Measurements from ENCODE around the gene PTK7. TPM values are rescaled to one million over a fixed set of nuclear protein-coding genes. Genes with fewer than 3 reads are reported as not detected.

The PTK7 gene
- total RNA-seq, 1 donor from 2014 or later: 37.3 TPM

DNA sequence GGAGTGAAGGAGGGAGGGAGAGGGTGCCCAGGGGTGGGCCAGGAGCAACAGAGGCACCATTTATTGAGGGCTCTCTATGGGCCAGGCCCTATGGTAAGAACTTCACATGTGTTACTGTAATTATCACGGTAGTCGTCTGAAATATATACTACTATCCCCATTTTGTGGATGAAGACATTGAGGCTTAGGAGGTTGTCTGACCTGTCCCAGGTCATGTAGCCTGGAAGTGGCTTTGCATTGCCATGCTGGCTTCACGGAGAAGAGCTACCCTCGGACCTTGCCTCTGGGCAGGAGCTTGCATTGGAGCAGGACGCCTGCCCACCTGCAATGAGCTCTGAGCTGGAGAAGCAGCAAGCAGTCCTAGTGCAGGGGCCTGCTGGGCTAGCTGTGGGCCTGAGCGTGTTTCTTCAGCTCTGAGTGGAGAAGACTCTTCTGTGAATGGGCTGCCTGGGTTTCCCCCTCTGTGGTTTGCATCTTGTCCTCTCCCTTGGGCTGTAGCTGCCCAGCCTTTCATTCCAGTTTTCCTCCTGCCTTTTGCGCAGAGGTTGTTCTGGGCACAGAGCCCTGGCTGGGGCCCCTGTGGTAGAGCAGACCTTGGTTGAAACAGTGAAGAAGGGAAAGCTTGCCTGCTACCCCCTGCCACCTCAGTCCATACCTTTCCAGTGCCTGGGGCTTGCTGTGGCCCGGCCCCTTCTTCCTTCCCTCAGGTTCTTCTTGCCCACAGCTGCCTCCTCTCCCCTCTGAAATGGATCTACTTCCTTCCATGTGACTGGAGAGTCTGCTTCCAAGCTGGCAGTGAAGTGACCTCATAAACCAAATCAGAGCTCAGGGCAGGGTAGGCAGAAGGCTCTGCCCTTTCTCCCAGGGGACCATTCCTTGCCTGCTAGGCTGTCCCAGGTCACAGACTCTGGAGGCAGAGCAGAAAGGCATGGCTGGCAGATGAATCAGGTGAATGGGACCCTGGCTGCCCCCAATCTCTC is 70.9 kb downstream of the PTK7 start:
- ATAC-seq: no peak

DNA sequence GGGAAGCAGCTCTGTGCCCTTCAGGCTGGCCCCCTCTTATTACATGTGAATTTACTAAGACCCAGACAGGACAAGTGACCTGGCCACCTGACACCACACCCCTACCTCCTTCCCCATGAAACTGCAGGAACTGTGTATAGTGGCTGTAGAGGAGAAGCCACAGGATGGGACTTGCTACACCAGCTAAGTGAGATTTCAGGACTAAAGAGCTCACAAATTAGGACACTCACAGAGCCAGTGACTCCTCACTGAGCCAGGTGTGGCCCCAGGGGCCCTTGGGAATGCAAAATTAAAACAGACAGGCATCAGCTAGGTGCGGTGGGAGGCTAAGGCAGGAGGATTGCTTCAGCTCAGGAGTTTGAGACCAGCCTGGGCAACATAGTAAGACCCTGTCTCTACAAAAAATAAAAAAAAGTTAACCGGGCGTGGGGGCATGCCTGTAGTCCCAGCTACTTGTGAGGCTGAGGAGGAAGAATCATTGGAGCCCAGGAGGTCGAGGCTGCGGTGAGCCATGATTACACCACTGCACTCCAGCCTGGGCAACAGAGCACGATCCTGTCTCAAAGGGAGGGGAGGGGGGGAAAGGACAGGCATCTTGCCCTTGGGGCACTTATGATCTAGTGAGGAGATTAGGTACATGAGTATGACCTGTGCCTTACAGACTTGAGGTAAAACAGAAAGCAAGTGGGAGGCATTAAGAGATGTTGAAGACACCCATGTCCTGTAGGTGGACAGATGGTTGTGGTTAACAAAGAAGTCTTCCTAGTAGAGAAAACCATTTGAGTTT is 71.8 kb downstream of the PTK7 start:
- ATAC-seq: peak; percentile 57

DNA sequence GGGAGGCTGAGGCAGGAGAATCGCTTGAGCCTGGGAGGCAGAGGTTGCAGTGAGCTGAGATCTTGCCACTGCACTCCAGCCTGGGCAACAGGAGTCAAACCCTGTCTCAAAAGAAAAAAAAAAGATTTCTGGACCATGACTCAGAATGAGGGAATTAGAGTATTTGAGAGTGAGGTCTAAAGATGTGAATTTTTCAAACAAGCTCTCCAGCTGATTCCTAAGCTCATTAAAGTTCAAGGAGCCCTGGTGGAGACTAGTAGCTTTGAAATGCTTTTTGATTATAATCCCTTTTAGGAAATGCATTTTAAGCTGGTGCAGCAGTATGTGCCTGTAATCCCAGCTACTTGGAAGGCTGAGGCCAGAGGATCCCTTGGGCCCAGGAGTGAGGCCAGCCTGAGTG is 73.2 kb downstream of the PTK7 start:
- ATAC-seq: no peak

DNA sequence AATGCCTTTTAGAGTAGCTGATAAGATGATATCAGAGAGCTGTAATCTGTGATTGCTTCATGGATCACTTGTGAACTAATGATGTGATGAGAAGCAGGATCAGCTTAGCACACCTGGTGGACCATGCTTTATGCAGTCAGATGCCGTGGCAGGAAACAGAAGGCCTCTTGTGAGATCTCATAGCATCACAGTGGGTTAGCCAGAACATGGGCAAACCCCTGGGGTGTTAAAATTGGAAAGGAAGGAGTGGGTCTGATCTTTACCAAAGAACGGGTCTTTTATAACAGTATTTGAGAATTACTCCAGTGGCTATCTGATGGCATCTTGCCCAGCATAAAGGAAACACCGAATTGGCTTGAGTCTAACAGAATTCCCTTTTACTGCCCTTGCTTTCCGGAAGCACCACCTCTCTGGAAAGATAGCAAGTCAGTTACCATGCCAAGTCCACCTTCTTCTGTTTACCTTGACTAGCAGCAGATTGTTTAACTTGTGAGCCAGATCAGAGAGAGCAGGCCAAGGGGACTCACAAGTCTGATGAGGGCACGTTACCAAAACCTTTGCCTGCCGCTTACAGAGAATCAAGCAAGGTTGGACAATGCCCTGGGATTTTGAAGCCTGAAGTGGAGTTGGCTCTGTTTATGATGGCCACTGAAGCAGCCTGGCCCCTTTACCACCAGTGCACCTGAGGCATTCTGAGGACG is 74.1 kb downstream of the PTK7 start:
- no peak for ATAC-seq

DNA sequence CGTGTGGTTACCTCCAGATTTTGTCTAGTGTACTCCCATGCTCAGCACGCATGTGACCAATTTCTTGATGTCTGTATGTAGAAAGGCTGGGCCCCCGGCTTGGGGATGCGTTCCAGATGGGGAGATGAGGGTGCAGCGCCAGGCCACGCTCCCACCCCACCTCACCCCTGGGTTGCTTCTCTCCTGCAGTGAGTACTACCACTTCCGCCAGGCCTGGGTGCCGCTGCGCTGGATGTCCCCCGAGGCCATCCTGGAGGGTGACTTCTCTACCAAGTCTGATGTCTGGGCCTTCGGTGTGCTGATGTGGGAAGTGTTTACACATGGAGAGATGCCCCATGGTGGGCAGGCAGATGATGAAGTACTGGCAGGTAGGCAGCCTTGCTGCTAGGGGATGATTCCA is 83.5 kb downstream of the PTK7 start:
- ATAC-seq: peak; percentile 20

DNA sequence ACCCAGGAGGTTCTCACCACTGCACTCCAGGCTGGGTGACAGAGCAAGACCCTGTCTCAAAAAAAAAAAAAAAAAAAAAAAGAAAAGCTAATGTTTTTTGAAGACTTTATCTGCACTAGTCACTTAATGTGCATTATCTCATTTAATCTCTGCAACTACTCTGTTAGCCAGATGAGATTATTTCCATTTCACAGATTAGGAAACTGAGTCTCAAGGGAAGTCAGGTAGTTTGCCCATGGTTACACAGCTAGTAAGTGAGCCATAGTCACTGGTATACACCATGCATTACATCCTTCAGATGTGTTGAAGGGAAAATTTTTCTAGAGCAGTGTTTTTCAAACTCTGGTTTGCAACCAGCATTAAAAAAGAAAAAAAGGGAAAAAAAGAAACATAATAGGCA is 87.8 kb downstream of the PTK7 start:
- no peak for ATAC-seq

DNA sequence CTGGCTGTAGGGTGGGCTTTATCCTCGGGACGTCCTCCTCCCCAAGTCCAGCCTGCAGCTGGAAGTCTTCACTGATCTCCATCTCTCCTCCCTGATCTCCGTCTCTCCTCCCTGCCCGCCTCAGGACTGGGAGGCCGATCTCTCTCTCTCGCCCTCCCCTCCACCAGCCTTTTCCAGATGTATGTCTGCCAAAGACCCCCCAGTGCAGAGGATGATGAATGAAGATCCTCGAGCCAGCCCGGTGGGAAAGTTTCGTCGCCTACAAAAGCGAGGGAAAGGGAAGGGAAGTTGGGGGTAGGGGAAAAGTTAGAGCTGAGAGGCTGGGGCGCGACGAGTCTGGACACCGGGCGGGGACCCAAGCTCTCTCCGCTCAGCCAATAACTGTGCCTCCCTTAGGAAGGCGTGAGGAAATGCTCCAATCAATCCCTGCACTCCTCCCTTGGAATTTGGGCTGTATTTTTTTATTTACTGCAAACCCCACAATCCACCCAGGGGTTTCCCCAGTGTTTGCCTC is 94.4 kb downstream of the PTK7 start:
- ATAC-seq: peak; percentile 44

DNA sequence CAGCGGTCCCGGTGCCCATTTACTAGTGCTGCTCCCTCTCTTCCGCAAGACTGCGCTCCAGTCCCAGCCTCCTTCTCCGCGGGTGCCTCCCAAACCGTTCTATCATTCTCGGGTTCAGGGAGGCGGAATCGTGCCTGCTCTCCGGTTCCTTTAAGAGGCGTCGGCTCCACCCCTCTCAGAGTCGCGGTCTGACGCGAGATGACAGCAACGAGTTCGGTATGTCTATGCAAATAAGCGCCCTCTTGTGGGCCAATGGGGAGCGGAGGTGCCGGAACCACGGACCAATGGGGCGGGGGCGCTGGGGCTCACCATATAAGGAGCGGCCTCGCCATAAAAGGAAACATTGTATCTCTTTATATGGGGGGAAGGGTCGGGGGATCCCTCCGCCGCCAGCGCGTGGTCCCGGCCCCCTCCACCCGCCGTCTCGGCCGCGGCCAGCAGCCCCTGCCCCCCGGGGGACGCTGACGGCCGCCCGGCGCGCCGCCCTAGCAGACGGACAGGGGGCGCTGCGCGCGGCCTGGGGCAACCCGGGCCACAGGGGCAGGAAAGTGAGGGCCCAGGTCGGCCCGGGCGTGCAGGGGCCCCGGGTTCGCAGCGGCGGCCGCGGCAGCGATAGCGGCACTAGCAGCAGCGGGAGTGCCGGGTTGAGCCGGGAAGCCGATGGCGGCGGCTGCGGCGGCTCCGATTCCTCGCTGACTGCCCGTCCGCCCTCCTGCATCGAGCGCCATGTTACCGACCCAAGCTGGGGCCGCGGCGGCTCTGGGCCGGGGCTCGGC is 95.0 kb downstream of the PTK7 start, which contains the start of gene SRF:
Gene SRF (plus strand): TSS at position 339 of the 776 bp plus-strand sequence. CDS start 388 bp downstream, at position 727.
- peak; percentile 84 for ATAC-seq

DNA sequence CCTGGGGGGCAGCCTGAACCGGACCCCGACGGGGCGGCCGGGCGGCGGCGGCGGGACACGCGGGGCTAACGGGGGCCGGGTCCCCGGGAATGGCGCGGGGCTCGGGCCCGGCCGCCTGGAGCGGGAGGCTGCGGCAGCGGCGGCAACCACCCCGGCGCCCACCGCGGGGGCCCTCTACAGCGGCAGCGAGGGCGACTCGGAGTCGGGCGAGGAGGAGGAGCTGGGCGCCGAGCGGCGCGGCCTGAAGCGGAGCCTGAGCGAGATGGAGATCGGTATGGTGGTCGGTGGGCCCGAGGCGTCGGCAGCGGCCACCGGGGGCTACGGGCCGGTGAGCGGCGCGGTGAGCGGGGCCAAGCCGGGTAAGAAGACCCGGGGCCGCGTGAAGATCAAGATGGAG is 95.6 kb downstream of the PTK7 start:
- ATAC-seq: no peak

DNA sequence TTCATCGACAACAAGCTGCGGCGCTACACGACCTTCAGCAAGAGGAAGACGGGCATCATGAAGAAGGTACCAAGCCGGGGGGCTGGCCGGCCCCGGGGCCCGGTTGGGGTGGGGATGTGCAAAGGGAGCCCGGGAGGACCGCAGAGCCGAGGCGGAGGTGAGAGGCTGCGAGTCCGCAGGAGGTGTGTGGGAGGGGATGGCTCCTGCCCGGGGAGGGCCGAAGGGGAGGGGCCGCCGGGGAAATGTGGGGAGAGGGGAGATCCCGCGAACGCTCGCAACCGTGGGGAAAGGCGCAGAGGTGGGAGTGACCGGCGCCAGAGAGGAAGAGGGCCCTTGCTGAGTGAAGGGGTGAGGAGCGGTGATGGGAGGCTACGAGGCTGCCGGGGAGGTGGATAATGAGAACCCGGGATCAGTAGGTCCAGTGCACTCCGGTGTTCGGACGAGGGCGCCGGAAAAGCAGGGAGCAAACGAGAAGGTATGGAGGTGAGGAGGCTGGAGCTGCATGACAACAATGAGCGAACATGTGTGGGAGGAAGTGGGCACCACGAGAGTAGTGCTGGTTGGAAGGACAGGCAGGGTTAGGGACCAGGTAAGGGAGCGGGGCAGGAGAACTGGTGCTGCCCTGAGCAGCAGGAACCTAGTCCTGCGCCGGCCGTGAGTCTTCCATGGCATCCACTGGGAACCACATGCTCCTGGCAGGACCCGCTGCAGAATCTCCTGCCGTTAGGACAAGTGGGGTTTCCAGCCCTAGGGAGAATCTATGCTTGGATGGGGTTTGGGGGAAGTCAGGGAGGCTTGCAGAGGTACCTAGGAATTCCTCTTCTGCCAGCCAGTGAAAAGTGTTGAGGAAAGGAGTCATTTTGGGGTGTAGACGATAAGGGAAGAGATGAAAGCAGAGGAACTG is 96.2 kb downstream of the PTK7 start:
- ATAC-seq: no peak

DNA sequence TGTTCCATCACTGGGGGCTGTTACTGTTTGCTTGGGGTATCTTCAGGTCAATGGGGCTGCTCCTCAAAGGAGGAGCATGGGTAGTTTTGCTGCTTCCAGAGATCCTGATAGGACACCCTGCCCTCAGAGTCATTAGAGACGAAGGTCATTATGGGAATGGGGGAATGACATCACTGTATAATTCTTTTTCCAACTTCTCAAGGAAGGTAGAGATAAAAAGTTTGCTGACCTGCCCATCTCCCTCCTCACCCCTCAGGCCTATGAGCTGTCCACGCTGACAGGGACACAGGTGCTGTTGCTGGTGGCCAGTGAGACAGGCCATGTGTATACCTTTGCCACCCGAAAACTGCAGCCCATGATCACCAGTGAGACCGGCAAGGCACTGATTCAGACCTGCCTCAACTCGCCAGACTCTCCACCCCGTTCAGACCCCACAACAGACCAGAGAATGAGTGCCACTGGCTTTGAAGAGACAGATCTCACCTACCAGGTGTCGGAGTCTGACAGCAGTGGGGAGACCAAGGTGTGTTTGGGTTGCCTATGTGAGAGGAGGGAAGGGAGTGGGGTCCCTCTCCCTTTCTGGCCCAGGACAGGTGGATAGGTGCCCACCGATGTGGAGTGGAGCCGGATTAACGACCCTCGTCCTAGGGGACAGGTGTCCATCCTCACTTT is 97.6 kb downstream of the PTK7 start:
- ATAC-seq: no peak

DNA sequence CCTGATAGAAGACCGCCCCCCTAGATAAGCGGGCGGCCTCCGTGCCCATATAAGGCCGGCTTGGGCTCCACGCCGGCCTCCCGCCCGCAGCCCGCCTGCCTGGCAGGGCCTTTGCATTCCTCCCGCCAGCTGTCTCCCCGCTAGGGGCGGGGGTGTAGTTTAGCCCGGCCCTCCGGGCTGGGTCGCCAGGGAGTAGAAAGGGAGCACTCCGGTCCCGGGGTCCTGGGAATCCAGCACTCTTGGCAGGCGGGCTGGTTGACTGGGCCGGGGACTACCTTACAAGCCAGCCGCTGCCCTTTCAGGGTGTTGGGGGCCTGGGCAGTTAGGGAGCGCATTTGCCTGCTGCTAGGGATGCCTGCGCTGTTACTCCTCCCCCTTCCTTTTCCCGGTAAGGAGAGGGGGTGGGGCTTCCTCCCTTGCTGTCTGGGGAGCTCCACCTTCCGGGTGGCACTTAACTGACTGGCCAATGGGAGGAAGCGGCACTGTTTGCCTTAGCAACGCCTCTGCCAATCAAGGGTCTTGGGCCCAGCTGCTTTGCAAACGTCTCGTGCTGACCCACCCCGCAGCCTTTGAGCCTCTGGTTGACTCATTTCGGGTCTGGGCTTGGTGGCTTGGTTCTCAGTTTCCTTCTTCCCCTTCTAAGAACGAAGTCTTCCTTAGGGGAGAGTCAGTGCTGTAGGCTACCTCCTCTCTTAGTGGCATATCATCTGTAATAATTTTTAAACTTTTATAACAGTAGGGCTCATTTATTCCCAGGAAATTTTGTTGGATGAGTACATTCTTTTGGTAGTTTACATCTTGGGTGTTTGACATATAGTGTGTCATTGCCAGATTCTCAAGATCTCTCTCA is 98.4 kb downstream of the PTK7 start:
- ATAC-seq: peak; percentile 86

DNA sequence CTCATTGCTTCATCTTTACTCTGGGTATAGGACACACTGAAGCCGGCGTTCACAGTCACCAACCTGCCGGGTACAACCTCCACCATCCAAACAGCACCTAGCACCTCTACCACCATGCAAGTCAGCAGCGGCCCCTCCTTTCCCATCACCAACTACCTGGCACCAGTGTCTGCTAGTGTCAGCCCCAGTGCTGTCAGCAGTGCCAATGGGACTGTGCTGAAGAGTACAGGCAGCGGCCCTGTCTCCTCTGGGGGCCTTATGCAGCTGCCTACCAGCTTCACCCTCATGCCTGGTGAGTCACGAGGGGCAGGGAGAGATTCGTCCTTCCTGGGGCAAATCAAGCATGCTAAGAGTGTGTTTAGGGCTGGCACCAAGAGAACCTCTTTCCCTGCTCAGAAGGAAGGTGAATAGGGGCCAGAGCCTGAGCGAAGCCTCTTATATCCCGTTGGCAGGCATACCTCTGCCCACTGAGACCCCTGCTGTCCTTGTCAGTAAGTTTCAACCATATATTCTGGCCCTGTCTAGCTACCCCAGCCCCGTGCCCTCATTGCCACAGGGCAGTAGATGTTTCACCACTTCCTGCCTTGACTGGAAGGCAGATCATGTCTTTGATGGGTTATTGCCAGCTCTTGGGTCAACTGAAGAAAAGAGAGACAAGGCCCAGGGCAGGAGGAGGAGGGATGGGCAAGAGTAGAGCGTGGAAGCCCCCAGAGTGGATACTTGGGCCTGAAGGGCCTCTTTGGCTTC is 99.7 kb downstream of the PTK7 start:
- ATAC-seq: no peak

DNA sequence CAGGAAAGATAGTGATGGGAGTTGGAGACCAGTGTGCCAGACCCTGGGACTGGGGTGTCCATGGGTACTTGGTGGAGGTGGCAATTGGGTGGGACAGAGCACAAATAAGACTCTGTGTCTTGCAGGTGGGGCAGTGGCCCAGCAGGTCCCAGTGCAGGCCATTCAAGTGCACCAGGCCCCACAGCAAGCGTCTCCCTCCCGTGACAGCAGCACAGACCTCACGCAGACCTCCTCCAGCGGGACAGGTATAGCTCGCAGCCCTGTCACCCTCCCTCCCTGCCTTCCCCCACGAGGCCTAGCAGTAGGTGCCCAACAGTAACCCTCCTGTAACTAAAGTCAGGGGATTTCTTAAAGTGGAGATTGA is 100.3 kb downstream of the PTK7 start:
- ATAC-seq: no peak

DNA sequence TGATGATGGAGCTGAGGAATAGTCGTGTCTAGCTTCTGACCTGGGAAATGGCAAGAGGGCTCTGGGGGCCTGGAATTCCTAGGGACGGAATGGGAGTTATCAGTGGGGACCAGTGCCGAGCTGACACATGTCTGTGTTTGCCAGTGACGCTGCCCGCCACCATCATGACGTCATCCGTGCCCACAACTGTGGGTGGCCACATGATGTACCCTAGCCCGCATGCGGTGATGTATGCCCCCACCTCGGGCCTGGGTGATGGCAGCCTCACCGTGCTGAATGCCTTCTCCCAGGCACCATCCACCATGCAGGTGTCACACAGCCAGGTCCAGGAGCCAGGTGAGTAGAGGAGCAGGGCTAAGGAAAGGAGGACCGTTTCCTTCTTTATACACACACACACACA is 102.0 kb downstream of the PTK7 start:
- no peak for ATAC-seq

DNA sequence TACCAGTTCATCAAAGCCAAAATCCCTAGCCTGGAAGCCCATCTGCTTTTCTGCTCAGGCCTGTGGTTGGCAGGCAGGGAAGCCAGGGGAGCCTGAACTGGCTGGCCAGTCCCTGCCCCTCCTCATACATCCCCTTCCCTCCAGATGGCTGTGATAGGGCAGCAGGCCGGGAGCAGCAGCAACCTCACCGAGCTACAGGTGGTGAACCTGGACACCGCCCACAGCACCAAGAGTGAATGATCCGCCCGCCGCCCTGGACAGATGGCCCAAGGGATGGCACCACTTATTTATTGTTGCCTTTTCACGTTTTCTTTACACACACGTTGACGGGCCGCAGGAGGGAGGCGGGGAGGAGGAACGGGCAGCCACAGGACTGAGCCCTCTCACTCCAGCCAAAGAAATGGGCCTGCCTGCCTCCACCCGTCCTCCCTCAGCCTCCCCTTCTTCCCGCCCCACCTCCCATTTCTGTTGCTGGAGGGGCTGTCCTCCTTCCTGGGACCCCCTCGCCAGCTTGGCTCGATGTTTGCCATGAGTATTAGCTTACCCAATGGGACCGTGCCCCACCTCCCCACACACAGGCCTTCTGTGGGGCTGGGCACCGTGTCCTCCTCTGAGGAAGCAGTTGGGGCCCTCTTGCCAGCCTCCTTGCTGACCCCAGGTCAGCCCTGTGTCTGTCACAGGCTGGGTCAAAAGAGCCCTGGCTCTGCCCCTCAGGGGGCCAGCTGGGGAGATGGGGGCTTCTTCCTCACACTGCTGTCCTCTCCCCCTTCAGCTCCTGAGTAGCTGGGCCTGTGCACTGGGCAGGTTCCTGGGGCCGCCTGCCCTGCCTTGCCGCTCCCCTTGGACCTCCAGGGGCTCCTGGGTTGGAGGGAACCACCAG is 103.1 kb downstream of the PTK7 start:
- ATAC-seq: no peak

DNA sequence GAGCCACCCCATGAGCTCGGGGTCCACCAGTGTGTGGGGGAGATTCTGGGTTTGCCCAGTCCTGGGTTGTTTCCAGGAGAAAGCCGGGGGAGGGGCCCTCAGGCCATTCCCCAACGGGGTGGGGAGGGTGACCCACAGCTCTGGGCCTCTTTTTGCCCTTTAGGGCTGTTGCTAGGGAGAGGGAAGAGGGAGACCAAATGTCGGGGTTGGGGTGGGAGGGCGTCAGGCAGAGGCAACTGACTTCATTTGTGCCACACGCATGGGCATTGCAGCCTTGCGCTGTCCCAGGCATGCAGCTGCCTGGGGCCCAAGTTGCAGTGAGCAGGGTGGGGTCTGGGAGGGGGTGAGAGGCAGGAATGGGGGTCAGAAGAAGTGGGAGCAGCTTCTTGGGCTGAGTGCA is 103.9 kb downstream of the PTK7 start:
- ATAC-seq: no peak

Data from esophagus mucosa (tissue), 1 donor.